Endodermal cell (in vitro differentiated cells): ENCODE measurements around the gene ACKR3. TPM values are rescaled to one million over a fixed set of nuclear protein-coding genes. Genes with fewer than 3 reads are reported as not detected.

Source experiments
- DNase-seq: peaks from one replicate; pipeline ENCODE4 v3.0.0-alpha.2; 2017
- H3K27ac ChIP-seq: 2 replicates; pipeline ENCODE4 v1.5.1; 2013; ENCODE audit warnings: mild to moderate bottlenecking, low read depth, low read length, moderate library complexity
- H3K27me3 ChIP-seq: 2 replicates; pipeline ENCODE4 v1.6.1; 2013; ENCODE audit warnings: mild to moderate bottlenecking, low read length, moderate library complexity; ENCODE audit not compliant: insufficient read depth, control insufficient read depth, poor library complexity, severe bottlenecking
- H3K36me3 ChIP-seq: 2 replicates; pipeline ENCODE4 v1.7.0; 2013; ENCODE audit warnings: mild to moderate bottlenecking, low read length, moderate library complexity; ENCODE audit not compliant: control insufficient read depth, insufficient read depth
- H3K4me1 ChIP-seq: one replicate; pipeline ENCODE4 v1.7.0; 2013; ENCODE audit warnings: low read length; ENCODE audit not compliant: control insufficient read depth, insufficient read depth
- H3K4me3 ChIP-seq: 2 replicates; pipeline ENCODE4 v1.5.1; 2013; ENCODE audit warnings: mild to moderate bottlenecking, low read length, moderate library complexity
- H3K9ac ChIP-seq: 2 replicates; pipeline ENCODE4 v1.6.1; 2013; ENCODE audit warnings: mild to moderate bottlenecking, low read length, moderate library complexity; ENCODE audit not compliant: poor library complexity, severe bottlenecking; ENCODE audit errors: extremely low read depth
- H3K9me3 ChIP-seq: 2 replicates; pipeline ENCODE4 v1.6.1; 2013; ENCODE audit warnings: mild to moderate bottlenecking, low read length, moderate library complexity; ENCODE audit not compliant: control insufficient read depth
- H3K27ac Mint-ChIP-seq: 2 replicates; pipeline ENCODE4 v1.8.0; 2020; ENCODE audit warnings: mixed read lengths
- H3K27me3 Mint-ChIP-seq: 2 replicates; pipeline ENCODE4 v1.8.0; 2021; ENCODE audit warnings: mild to moderate bottlenecking, mixed read lengths; ENCODE audit not compliant: insufficient read depth
- H3K36me3 Mint-ChIP-seq: 2 replicates; pipeline ENCODE4 v1.8.0; 2020; ENCODE audit warnings: low read depth, mixed read lengths
- H3K4me1 Mint-ChIP-seq: 2 replicates; pipeline ENCODE4 v1.8.0; 2020; ENCODE audit warnings: mixed read lengths
- H3K4me3 Mint-ChIP-seq: 2 replicates; pipeline ENCODE4 v1.8.0; 2020; ENCODE audit warnings: mild to moderate bottlenecking, moderate library complexity, mixed read lengths
- H3K9me3 Mint-ChIP-seq: 2 replicates; pipeline ENCODE4 v1.8.0; 2020; ENCODE audit warnings: mild to moderate bottlenecking, mixed read lengths
- CTCF ChIP-seq: fragments of 200-600 bp; sonication (generic); conservative IDR thresholded peaks from 2 replicates; pipeline ENCODE4 v1.5.0; 2021; ENCODE audit warnings: antibody characterized with exemption, mild to moderate bottlenecking
- WGBS, 2 experiments: methylation state at CpG; one replicate each; pipeline versions ENCODE4 v1.1.5 to v1.1.7; 2013; ENCODE audit warnings: missing lambda C conversion rate in 2 of 2, mixed read lengths in 1 of 2; ENCODE audit not compliant: insufficient coverage in 1 of 2, insufficient read length in 1 of 2; 5-methylcytosine and 5-hydroxymethylcytosine counted together
- total RNA-seq, 2 donors: library from RNA; stranded (reverse); fragmentation: NEBNext Ultra II Directional in 1 of 2; extraction: Animal tissue kit (Norgen Biotek cat#: 25700) in 1 of 2; gene quantifications; 2 replicates in 1 of 2; 3 replicates in 1 of 2; pipeline ENCODE4 v1.2.1, GENCODE V29; 2021

ACKR3 gene
- total RNA-seq, 2 donors from 2014 or later, result 76.9 to 110 TPM

- peak; percentile 21 for DNase-seq
- H3K27ac Mint-ChIP-seq, result no peak overlapping the region
- H3K4me3 ChIP-seq, result no peak overlapping the region
- TF ChIP-seq CTCF, result no peak
- H3K9me3 ChIP-seq, result no peaks in the 10 kb centered on the region
- H3K9me3 Mint-ChIP-seq, result no peaks in the 10 kb centered on the region
- no peaks in the 10 kb centered on the region for H3K36me3 Mint-ChIP-seq
- H3K4me1 ChIP-seq, result no peaks in the 10 kb centered on the region
- WGBS, 2 experiments, result 94 to 100% methylated on average over 2 to 6 of the region's 6 CpGs
- H3K9ac ChIP-seq, result no peak overlapping the region
- H3K4me1 Mint-ChIP-seq, result no peaks in the 10 kb centered on the region
- no peak overlapping the region for H3K4me3 Mint-ChIP-seq
- no peaks in the 10 kb centered on the region for H3K27me3 ChIP-seq
- peaks cover 13% of the 10 kb centered on the region for H3K27me3 Mint-ChIP-seq
- H3K27ac ChIP-seq, result no peak overlapping the region
- H3K36me3 ChIP-seq, result no peaks in the 10 kb centered on the region
These were observed 58.2 kb downstream of the ACKR3 start for GRCh38 chr2:236627841-236628240.

GRCh38 chr2:236628256-236628901 is 58.8 kb downstream of the ACKR3 start:
- Mint-ChIP-seq H3K36me3 (no peaks in the 10 kb centered on the region), H3K9me3 (no peaks in the 10 kb centered on the region), H3K27me3 (peaks cover 17% of the 10 kb centered on the region), H3K4me1 (no peaks in the 10 kb centered on the region), H3K4me3 (no peak overlapping the region), H3K27ac (no peak overlapping the region)
- Histone ChIP-seq H3K4me1 (no peaks in the 10 kb centered on the region), H3K4me3 (no peak overlapping the region), H3K27me3 (no peaks in the 10 kb centered on the region), H3K36me3 (no peaks in the 10 kb centered on the region), H3K9ac (no peak overlapping the region), H3K27ac (no peak overlapping the region), H3K9me3 (no peaks in the 10 kb centered on the region)
- peak; percentile 26 for DNase-seq
- 91 to 93% methylated on average over 13 to 15 of the region's 15 CpGs for WGBS, 2 experiments
- no peak for TF ChIP-seq CTCF

- DNase-seq, result peak; percentile 35
- no peak overlapping the region for H3K4me3 ChIP-seq
- no peak overlapping the region for H3K27ac ChIP-seq
- H3K9ac ChIP-seq, result no peak overlapping the region
- no peaks in the 10 kb centered on the region for H3K27me3 ChIP-seq
- no peaks in the 10 kb centered on the region for H3K4me1 ChIP-seq
- H3K9me3 ChIP-seq, result no peaks in the 10 kb centered on the region
- H3K36me3 ChIP-seq, result no peaks in the 10 kb centered on the region
- 83 to 86% methylated on average over 7 to 11 of the region's 11 CpGs for WGBS, 2 experiments
- no peak overlapping the region for H3K27ac Mint-ChIP-seq
- no peaks in the 10 kb centered on the region for H3K36me3 Mint-ChIP-seq
- no peak for TF ChIP-seq CTCF
- H3K4me1 Mint-ChIP-seq, result no peaks in the 10 kb centered on the region
- H3K27me3 Mint-ChIP-seq, result peaks cover 18% of the 10 kb centered on the region
- no peaks in the 10 kb centered on the region for H3K9me3 Mint-ChIP-seq
- no peak overlapping the region for H3K4me3 Mint-ChIP-seq
These were observed 59.5 kb downstream of the ACKR3 start for GRCh38 chr2:236628981-236629605.
